Lower lobe of right lung (tissue), 2 donors: ENCODE data around the gene DCST1. TPM values are rescaled to one million over a fixed set of nuclear protein-coding genes. Genes with fewer than 3 reads are reported as not detected.
A peak's percentile ranks its signal among the peaks of the same experiment; 100 is the strongest.

Experiments used
- ATAC-seq, 2 donors: fragments of 200-7000 bp; cut with Tn5 transposase; one replicate each; pipeline ENCODE4 v1.9.1; 2020 to 2022; ENCODE audit warnings: mild to moderate bottlenecking in 2 of 2, moderate library complexity in 2 of 2
- DNase-seq: peaks from one replicate; pipeline ENCODE4 v3.0.0-alpha.2; 2020
- H3K27ac ChIP-seq: fragments of 200-600 bp; one replicate; pipeline ENCODE4 v1.8.0; 2022
- H3K27me3 ChIP-seq: fragments of 200-600 bp; one replicate; pipeline ENCODE4 v1.8.0; 2022; ENCODE audit warnings: low read depth
- H3K36me3 ChIP-seq: fragments of 200-600 bp; one replicate; pipeline ENCODE4 v1.8.0; 2022; ENCODE audit warnings: mild to moderate bottlenecking
- H3K4me1 ChIP-seq: fragments of 200-600 bp; one replicate; pipeline ENCODE4 v1.8.0; 2022
- H3K4me3 ChIP-seq: fragments of 200-600 bp; one replicate; pipeline ENCODE4 v1.8.0; 2022; ENCODE audit warnings: mild to moderate bottlenecking
- H3K9me3 ChIP-seq: fragments of 200-600 bp; one replicate; pipeline ENCODE4 v1.8.0; 2022
- CTCF ChIP-seq: fragments of 200-600 bp; IDR thresholded peaks from one replicate; pipeline ENCODE4 v1.8.0; 2022; ENCODE audit warnings: antibody characterized with exemption, mild to moderate bottlenecking
- intact Hi-C: fragments of 100-400 bp; cut with DNase I; formaldehyde crosslinking; loops from one replicate; pipeline ENCODE4 v1.11.0; 2022
- total RNA-seq: library from RNA; stranded (reverse); fragmentation: NEBNext Ultra II Directional; extraction: Animal tissue kit (Norgen Biotek cat#: 25700); gene quantifications from one replicate; pipeline ENCODE4 v1.2.1, GENCODE V29; 2021
- donor health status: DM: no; HTN: yes; CAD: no; lungs with severe emphysema.

DCST1 gene
- total RNA-seq, 1 donor from 2014 or later = not detected

DNA sequence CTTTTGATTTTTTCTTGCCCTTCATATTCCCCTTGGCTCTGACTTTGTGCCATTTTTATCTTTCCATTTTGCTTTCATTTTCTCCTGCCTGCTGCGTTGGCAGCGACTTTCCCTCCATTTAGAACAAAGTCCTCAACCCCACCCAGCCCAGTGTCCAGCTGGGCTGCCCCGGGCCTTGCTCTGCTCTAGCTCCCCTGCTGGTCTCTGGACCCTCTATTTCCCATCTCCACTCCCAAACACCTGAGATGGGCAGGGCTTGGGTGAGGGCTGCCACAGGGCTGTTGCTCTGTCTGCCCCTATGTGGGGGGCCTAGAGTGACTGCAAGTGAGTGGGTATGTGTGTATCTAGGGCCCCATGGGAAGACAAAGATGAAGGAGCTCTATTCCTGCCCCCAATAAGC, 10.2 kb downstream of the DCST1 start:
- Histone ChIP-seq H3K9me3 (no peaks in the 10 kb centered on the region), H3K4me3 (no peak overlapping the region), H3K36me3 (no peaks in the 10 kb centered on the region), H3K27me3 (no peaks in the 10 kb centered on the region), H3K4me1 (peaks cover 20% of the 10 kb centered on the region), H3K27ac (no peak overlapping the region)
- intact Hi-C loops = no loop called here
- ATAC-seq = no peak
- TF ChIP-seq CTCF = no peak
- no peak for DNase-seq

DNA sequence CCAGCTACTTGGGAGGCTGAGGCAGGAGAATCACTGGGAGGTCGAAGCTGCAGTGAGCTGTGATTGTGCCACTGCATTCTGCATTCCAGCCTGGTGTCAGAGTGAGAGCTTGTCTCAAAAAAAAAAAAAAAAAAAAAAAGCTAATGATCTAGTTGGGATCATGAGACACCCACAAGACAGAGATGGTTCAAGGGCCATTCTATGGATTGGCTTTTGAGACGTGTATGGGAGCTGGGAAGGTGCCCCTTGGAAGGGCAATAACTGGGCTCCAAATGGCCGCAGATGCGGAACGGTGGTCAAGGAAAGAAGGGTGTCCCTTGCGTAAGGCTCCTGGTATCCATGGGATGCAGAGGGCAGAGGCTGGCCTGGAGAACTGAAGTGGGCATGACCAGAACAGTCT, 10.7 kb downstream of the DCST1 start:
- no peak for DNase-seq
- no peak for TF ChIP-seq CTCF
- ATAC-seq = no peak
- intact Hi-C loops = no loop called here
- Histone ChIP-seq H3K9me3 (no peaks in the 10 kb centered on the region), H3K4me3 (no peak overlapping the region), H3K27me3 (no peaks in the 10 kb centered on the region), H3K36me3 (no peaks in the 10 kb centered on the region), H3K27ac (peak overlapping the region; percentile 49), H3K4me1 (peaks cover 15% of the 10 kb centered on the region)

GRCh38 chr1:155044812-155045657, 11.4 kb downstream of the DCST1 start:
- peak; percentile 82 for TF ChIP-seq CTCF
- ATAC-seq = peak; percentile 95 to 96
- H3K27ac ChIP-seq = peak overlapping the region; percentile 49

DNA sequence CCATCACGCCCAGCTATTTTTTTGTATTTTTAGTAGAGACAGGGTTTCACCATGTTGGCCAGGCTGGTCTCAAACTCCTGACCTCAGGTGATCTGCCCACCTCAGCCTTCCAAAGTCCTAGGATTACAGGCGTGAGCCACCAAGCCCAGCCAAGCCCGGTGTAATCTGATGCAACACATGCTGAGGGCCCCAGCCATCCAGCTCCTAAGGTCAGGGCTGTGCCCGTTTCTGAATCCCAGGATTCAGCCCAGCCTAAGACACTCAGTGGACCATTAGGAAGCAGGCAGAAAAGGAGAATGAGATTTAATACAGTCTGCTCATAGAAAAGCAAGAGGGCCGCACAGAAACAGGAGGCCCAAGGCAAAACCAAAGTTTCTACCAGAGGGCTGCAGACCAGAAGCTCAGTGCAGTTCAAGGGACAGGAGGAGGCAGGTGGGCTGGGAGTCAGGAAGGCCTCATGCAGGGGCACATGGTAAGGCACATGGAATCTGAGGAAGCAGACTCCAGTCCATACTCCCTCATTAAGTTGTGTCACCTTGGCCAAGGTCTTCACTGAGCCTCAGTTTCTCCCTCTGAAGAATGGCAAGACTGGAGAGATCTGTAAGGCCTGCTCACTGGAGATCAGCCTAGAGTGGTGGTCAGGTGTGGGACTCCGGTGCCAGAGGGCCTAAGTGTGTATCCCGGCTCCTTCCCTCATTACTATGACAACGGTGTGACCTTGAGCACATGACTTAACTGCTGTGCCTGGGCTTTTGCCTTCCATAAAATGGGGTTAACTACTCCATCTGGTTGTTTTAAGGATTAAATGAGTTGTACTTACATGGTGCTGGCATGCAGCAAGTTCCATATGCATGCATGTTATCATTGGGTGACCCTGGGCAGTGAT, 15.1 kb downstream of the DCST1 start:
- no peak overlapping the region for H3K4me3 ChIP-seq
- ATAC-seq (no peak), DNase-seq (no peak)
- H3K9me3 ChIP-seq = no peaks in the 10 kb centered on the region
- H3K4me1 ChIP-seq = peaks cover 43% of the 10 kb centered on the region
- no peak for TF ChIP-seq CTCF
- intact Hi-C loops = no loop called here
- H3K36me3 ChIP-seq = peaks cover 6% of the 10 kb centered on the region
- H3K27ac ChIP-seq = no peak overlapping the region
- no peaks in the 10 kb centered on the region for H3K27me3 ChIP-seq

More at GRCh38 chr1:155044812-155045657, 11.4 kb downstream of the DCST1 start:
- Histone ChIP-seq H3K36me3 (no peaks in the 10 kb centered on the region), H3K27me3 (no peaks in the 10 kb centered on the region), H3K9me3 (no peaks in the 10 kb centered on the region), H3K4me1 (peaks cover 22% of the 10 kb centered on the region), H3K4me3 (no peak overlapping the region)
- intact Hi-C loops = no loop called here
- peak; percentile 90 for DNase-seq

DNA sequence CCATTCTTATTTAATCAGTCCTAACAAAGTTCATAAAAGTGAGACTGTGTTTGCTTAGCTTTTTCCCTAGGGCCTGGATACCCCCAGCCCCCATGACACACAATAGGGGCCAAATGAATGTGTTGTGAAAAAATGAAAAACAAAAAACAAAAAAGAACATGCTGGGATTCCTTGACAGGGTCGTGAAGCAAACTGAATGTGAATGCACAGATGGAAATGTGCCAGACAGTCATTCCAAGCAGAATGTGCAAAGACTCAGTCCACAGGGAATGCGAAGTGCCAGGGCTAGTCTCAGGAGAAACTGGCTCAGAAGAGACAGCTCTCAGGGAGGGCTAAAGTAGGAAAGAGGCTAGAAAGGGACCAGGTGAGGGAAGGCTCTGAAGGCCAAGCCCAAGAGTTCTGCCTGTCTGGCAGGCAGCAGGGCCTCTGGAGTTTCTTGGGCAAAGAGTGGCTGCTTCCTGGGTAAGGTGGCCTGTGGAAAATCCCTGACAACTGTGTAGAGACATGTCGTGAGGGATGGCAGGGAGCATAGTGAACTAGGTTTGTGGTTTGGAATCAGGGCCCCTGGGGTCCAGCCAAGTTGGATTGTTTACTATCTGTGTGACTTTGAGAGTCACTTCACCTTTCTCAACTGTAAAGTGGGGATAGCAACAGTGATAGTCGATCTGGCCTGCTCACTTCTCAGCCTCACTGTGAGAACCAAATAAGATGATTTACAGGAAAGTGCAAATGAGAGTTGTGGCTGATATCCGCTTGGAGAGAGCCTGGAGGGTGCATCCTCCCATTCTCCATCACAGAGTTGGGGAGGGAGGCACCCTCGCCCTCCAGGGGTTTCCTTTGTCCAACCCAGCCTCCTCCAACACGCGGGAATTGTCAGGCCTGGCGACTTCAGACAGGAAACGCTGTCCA, 16.3 kb downstream of the DCST1 start:
- Histone ChIP-seq H3K4me3 (peak overlapping the region; percentile 67), H3K36me3 (peaks cover 18% of the 10 kb centered on the region), H3K27ac (peak overlapping the region; percentile 89), H3K27me3 (no peaks in the 10 kb centered on the region), H3K4me1 (peaks cover 36% of the 10 kb centered on the region), H3K9me3 (no peaks in the 10 kb centered on the region)
- ATAC-seq (no peak), DNase-seq (no peak)
- intact Hi-C loops = no loop called here
- no peak for TF ChIP-seq CTCF
